Activated CD8-positive, alpha-beta memory T cell treated with anti-CD3 and anti-CD28 coated beads, Interleukin-2, amount 50 U/mL, for 48 hours (primary cell): ENCODE data around the gene TMEM51.

Source experiments
- DNase-seq: peaks from one replicate; pipeline ENCODE4 v3.0.0-alpha.2; 2020

The TMEM51 gene

GRCh38 chr1:15179485-15179883, 25.9 kb downstream of the TMEM51 start:
- DNase-seq = no peak

DNA sequence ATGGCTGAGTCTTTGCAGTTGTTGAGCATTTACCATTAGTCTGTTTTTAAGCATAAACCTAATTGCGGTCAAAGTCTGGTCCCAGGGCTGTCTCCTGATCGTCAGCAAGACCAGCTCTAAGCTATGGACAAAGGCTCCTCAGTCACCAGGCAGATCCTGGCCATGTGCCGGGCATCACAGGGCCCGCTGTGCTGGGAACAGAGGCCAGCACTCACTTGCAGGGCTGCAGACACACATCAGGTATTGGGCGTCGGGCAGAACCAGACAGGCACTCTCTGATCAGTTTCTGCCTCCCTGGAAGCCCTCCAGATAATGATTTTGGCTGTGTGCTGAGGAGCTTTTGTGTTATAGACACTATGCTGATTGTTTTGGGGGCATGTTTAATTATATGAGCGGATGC, 26.6 kb downstream of the TMEM51 start:
- DNase-seq = no peak

DNA sequence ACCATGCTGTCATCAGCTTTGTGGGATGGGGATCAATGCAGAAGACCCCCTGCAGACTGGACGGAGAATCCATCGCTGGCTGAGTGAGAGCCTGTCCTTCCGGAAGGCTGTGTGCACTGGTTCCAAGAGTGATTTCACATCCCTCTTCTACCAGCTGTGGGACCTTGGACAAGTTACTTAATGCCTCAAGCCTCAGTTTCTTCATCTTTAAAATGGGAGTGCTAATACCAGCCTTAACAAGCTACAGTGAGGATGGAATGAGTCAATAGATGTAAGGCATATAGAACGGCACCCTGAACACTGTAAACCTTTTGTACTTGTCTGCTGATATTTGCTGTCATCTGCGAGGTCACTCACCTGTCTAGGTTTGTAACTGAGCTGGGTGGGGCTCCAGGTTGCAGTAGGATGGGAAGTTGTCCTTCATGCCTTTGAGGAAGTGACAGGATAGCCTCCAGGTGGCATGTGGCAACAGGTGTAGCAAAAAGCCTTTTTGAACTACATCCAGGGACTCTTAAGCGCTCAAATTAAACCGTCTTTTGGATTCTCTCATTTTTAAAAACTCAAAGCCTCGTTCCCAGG, 27.5 kb downstream of the TMEM51 start:
- no peak for DNase-seq

- DNase-seq = no peak
Observed at GRCh38 chr1:15181564-15181963, 28.0 kb downstream of the TMEM51 start.

- DNase-seq = no peak
Observed at GRCh38 chr1:15184436-15185241, 31.1 kb downstream of the TMEM51 start.

GRCh38 chr1:15185617-15186016, 32.1 kb downstream of the TMEM51 start:
- DNase-seq = no peak

GRCh38 chr1:15186073-15186845, 32.7 kb downstream of the TMEM51 start:
- DNase-seq = no peak

DNA sequence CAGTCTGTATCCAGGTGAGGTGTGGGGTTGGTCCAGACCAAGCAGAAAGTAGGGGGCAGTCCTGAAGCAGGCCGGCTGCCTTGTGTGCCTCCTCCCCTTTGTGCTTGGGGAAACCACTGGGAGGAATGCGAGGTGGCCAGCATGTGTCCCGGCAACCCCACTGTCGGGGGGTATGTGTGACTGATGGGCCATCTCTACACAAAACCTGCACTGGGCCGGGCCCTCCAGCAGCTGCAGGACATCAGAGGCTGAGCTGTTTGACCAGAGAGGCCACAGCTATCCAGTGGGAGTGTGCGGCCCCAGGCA, 33.3 kb downstream of the TMEM51 start:
- no peak for DNase-seq

DNA sequence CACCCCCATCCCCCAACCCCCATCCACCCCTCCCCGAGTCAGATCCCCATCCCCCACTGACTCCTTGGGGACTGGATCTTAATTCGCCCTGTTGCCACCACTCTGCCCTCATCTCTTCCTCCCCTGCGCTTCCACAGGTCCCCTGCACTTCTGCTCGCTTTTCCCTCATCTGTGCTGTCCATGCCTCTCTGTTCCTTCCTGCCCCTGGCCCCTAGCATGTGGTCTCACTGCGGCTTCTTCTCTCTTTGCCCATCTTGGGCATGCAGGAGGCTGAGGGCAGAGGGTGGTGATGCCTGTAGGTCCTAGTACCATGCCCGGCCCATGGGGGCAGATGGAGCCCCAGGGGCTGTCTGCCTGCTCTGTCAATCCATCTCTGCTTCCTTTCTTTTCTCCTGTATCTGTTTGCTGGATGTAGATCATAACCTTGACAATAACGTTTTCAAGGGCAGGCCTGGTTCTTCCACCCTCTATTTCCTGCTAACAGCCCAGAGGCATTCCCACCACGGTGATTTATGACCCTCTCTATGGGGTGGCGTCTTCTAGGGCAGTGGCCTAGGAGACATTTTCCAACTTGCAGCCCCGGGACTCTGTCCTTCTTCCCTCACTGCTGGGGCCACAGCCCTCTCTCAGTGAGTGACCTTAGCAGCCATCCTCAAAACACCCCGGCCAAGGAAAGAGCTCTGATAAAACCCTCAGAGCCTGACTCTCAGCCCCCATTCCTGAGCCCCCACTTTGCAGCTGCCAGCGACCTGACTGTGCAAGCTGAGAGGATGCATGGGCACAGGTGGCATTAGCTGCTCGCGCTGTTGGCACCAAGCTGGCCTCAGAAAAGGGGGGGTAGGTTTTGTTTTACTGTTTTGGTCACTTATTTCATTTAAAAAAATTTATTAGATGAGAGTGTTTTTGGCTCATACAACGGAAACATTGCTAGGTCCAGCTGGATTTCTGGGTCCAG, 33.9 kb downstream of the TMEM51 start:
- DNase-seq = no peak

GRCh38 chr1:15188130-15188524, 34.6 kb downstream of the TMEM51 start:
- no peak for DNase-seq

DNA sequence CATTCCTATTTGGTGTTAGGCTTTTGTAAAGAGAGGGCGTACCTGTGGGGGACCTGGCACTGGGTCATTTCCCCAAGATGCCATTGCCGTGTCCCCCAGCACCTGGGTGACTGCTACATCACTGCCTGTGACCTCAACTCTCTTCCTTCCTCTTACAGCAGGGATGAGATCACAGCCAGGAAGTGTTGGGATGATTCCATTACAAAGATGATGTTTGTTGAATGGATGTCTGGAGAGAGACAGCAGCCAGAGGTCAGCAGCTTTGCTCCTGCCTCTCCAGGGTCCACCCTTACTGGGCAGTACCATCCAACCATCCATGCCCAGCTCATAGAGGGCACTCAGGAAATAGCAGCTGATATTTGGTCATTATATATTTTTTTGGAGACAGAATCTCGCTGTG, 35.1 kb downstream of the TMEM51 start:
- no peak for DNase-seq

DNA sequence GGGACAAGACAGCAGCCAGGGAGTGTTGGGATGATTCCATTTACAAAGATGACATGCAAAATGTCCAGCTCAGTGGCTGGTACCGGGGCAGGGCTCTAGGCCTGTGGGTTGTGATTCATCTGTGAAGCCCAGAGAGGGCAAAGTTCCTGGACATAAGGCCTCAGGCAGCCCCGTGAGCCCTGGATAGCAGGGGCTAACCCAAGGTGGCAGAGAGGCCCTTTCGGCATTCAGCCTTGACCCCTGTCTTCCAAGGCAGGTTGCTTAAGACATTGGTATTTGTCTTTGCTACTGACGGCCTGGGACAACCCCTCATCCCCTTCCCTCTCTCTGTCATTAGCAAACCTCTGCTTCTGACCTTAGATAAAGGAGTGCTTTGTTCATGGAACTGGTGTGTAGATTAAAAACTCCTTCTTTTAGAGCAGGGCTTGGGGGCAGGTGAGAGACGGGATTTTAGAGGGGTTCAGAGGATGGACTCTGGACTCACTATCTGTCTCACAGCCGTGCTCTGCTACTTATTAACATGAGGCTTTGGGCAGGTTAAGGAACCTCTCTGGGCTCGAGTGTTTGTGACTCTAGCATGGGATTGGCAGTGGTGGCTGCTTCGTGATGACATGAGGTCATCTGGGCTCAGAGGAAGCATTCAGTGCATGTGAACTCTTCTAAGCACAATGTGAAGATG, 36.3 kb downstream of the TMEM51 start:
- no peak for DNase-seq

DNA sequence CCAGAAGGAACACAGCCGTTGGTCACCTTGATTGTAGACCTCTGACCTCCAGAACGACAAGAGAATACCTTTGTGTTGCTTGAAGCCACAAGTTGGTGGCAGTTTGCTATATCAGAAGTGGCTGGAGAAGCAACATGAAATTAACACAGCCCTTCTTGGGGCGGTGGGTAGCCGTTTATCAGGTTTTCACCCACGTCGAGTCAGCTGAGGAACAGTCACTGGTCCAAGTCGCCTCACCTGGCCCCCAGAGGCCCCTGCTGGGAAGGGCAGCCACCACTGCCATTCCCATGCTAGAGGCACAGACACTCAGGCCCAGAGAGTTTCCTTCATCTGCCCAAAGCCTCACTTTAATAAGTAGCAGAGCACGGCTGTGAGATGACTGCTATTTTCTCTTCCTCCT, 37.7 kb downstream of the TMEM51 start:
- DNase-seq = no peak

GRCh38 chr1:15191770-15192169, 38.2 kb downstream of the TMEM51 start:
- no peak for DNase-seq

GRCh38 chr1:15192916-15193550, 39.5 kb downstream of the TMEM51 start:
- no peak for DNase-seq

- DNase-seq = no peak
Observed at GRCh38 chr1:15195420-15196052, 42.0 kb downstream of the TMEM51 start.

GRCh38 chr1:15196069-15196468, 42.5 kb downstream of the TMEM51 start:
- DNase-seq = no peak

GRCh38 chr1:15196807-15197530, 43.4 kb downstream of the TMEM51 start:
- DNase-seq = no peak

- DNase-seq = no peak
Observed at GRCh38 chr1:15197591-15198447, 44.3 kb downstream of the TMEM51 start.

- DNase-seq = no peak
Observed at GRCh38 chr1:15198684-15199083, 45.1 kb downstream of the TMEM51 start.
